Measurements from ENCODE around the gene WDR64. TPM values are rescaled to one million over a fixed set of nuclear protein-coding genes. Genes with fewer than 3 reads are reported as not detected.

Gene WDR64
- total and polyA plus RNA-seq, 2 of the 4 experiments (the other 2 are of a cell fraction) = not detected

DNA sequence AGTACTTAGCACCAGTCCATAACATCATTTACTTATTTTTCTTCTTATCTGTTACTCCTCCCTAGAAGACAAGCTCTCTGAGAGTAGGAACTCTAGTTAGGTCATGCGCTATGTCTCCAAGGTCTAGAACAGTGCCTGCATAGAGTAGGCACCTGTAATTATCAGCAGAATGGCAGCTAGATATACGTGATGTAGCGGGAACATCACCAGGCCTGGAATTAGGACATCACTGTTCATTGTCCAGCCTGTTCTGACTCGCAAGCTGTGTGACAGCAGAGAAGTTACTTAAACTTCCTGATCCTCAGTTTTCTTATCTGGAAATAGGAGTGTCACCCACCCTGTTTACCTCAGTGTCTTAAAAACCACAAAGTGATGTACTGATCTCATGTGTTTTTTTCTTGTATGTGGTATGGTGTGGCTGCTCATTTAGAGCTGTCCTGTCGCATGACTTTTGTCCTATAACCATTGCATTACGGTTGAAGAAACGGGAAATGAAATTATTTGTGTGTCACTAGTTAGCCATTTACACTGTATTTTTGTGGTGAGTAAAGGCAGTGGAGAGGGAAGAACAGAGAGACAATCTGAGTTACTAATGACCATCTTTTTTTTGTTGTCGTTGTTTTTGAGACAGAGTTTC lies 158.8 kb downstream of the WDR64 start:
- 0 out of 2 replicates have a peak, but pooled peaks cover 4% of the 10 kb centered on the region for H3K9me1 ChIP-seq (ENCODE audit: insufficient read depth, low read length)
- H3K9ac ChIP-seq (ENCODE audit: low read depth, low read length) = no peak overlapping the region
- no peak overlapping the region for H3K27ac ChIP-seq (ENCODE audit: insufficient read depth, low read length)
- H2AK9ac ChIP-seq (replicated peaks; ENCODE audit: low read depth, low read length, poor library complexity) = no peak overlapping the region
- ATAC-seq (ENCODE audit: low read depth) (no peak), DNase-seq (no peak)
- H2BK20ac ChIP-seq (ENCODE audit: low read depth, low read length) = no peak overlapping the region
- intact Hi-C loops (cut with micrococcal nuclease) = no loop called here
- H2AK5ac ChIP-seq (ENCODE audit: low read depth, low read length) = no peak overlapping the region
- H3K14ac ChIP-seq (replicated peaks; ENCODE audit: low read depth, low read length) = no peak overlapping the region
- H3K18ac ChIP-seq (ENCODE audit: low read depth, low read length) = no peak overlapping the region
- H4K20me1 ChIP-seq (ENCODE audit: insufficient read depth, low read length) = no peaks in the 10 kb centered on the region
- H4K91ac ChIP-seq (ENCODE audit: insufficient read depth, low read depth, low read length) = no peak overlapping the region
- dilution Hi-C loops (cut with HindIII; ENCODE audit: low sequenced_read_pairs, unreplicated experiment) = no loop called here
- H4K8ac ChIP-seq (ENCODE audit: low read depth in 2 of 2, low read length in 2 of 2) = no peak overlapping the region
- CTCF ChIA-PET = interaction anchor here (1.1 kb wide), 1 partner anchor 11 kb away, joined by 3 read pairs; no protein-coding TSS in a partner anchor
- no peak overlapping the region for H3K56ac ChIP-seq (ENCODE audit: extremely low read depth, insufficient read depth, low read length)
- no peak overlapping the region for H2BK15ac ChIP-seq (ENCODE audit: low read depth, low read length)
- no peak overlapping the region for H3K4me3 ChIP-seq (ENCODE audit: insufficient read depth, low read depth, low read length)
- H3K4me2 ChIP-seq (ENCODE audit: low read depth, low read length) = no peak overlapping the region
- POLR2A ChIA-PET (ENCODE audit: unreplicated experiment) = no interaction called here
- H3K36me3 ChIP-seq (ENCODE audit: control insufficient read depth, insufficient read depth, low read length) = no peaks in the 10 kb centered on the region
- in situ Hi-C loops (cut with MboI; ENCODE audit: low sequenced_read_pairs) = no loop called here
- no peak overlapping the region for H2BK5ac ChIP-seq (ENCODE audit: low read depth, low read length, poor library complexity, severe bottlenecking)
- H3K4me1 ChIP-seq (ENCODE audit: control insufficient read depth, insufficient read depth, low read length) = 0 out of 2 replicates have a peak, but pooled peaks cover 2% of the 10 kb centered on the region
- TF ChIP-seq CEBPB (IDR thresholded peaks at IDR 0.05; ENCODE audit: low read depth, low read length) (no peak), SMC3 (IDR thresholded peaks at IDR 0.05; ENCODE audit: low read depth, low read length) (no peak)
- BruUV-seq (replicated peaks) = no TSS peak
- no peak overlapping the region for H2AFZ ChIP-seq (replicated peaks; ENCODE audit: low read length, poor library complexity)
- H3K4ac ChIP-seq (ENCODE audit: low read depth, low read length) = no peak overlapping the region
- H3K79me1 ChIP-seq (ENCODE audit: low read depth in 1 of 2, low read length in 2 of 2) = no peaks in the 10 kb centered on the region
- H3K23ac ChIP-seq (ENCODE audit: low read depth, low read length) = no peak overlapping the region
- 100% methylated on average over 2 of the region's 8 CpGs; no CpG with 5 or more reads in 1 of the 2 experiments for WGBS, 2 experiments (ENCODE audit: extremely low coverage in 2 of 2, insufficient read length in 1 of 2)
- 0 out of 2 replicates have a peak overlapping the region, but pooled peaks have one; percentile 15 for H2BK120ac ChIP-seq (ENCODE audit: low read depth, low read length)
- no peak overlapping the region for H4K5ac ChIP-seq (ENCODE audit: low read depth, low read length)
- no peaks in the 10 kb centered on the region for H3K27me3 ChIP-seq (ENCODE audit: control insufficient read depth, insufficient read depth, low read length)
- no peaks in the 10 kb centered on the region for H3K9me3 ChIP-seq (ENCODE audit: control insufficient read depth, insufficient read depth, low read length)
